ENCODE data around the gene DDI2.
"Not testable (repeated sequence)": the region's sequence is repeated elsewhere in the genome, so short reads cannot be mapped to it uniquely, and the experiment has no call there.

DDI2 gene

DNA sequence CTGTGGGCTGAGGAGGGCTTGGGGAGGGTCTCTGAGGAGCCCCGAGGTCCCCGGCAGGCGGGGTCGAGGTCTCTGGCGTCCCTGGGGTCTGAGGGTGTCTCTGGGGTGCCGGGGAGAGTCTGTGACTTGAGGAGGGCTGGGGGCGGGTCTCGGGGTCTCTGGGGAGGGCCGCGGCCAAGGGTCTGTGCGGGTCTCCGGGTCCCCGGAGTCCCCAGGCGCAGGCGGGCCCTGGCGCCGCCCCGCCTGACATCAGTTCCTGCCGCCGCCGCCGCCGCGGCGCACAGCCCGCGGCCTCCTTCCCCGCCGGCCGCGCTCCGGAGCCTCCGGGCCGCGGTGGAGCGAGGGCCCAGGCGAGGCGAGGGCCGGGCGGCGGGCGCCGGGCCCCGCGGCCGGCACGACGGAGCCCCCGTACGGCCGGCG, 66.8 kb downstream of the DDI2 start, which contains the start of gene PLEKHM2:
TSS of gene PLEKHM2 (plus strand) at position 279 of the 420 bp plus-strand sequence. CDS start 239 bp downstream, outside the sequence.
- peak within 1 kb of the TSS; percentile 94 for H3K4me3 ChIP-seq (ENCODE audit: low read length)
- DNase-seq (ENCODE audit: low read depth), result peak; percentile 80
- no peaks in the 10 kb centered on the region for H3K27me3 ChIP-seq (replicated peaks; ENCODE audit: control insufficient read depth, insufficient read depth, low read length)
- no peaks in the 10 kb centered on the region for H3K9me3 ChIP-seq (ENCODE audit: control insufficient read depth, low read length)
- peaks cover 43% of the 10 kb centered on the region for H3K4me1 ChIP-seq (ENCODE audit: control insufficient read depth, insufficient read depth, low read length)
- H3K9ac ChIP-seq (ENCODE audit: low read length), result peak within 1 kb of the TSS; percentile 96
- H3K36me3 ChIP-seq (ENCODE audit: control insufficient read depth, insufficient read depth, low read length, severe bottlenecking), result no peaks in the 10 kb centered on the region

GRCh38 chr1:15684468-15685291, 67.4 kb downstream of the DDI2 start:
- peaks cover 5% of the 10 kb centered on the region for H3K36me3 ChIP-seq (ENCODE audit: control insufficient read depth, insufficient read depth, low read length, severe bottlenecking)
- H3K9ac ChIP-seq (ENCODE audit: low read length), result peak overlapping the region; percentile 93
- no peaks in the 10 kb centered on the region for H3K27me3 ChIP-seq (replicated peaks; ENCODE audit: control insufficient read depth, insufficient read depth, low read length)
- H3K9me3 ChIP-seq (ENCODE audit: control insufficient read depth, low read length), result no peaks in the 10 kb centered on the region
- peak overlapping the region; percentile 94 for H3K4me3 ChIP-seq (ENCODE audit: low read length)
- DNase-seq (ENCODE audit: low read depth), result peak; percentile 71
- H3K4me1 ChIP-seq (ENCODE audit: control insufficient read depth, insufficient read depth, low read length), result peaks cover 37% of the 10 kb centered on the region

- peak overlapping the region; percentile 93 for H3K9ac ChIP-seq (ENCODE audit: low read length)
- H3K4me1 ChIP-seq (ENCODE audit: control insufficient read depth, insufficient read depth, low read length), result peaks cover 30% of the 10 kb centered on the region
- peaks cover 5% of the 10 kb centered on the region for H3K36me3 ChIP-seq (ENCODE audit: control insufficient read depth, insufficient read depth, low read length, severe bottlenecking)
- H3K27me3 ChIP-seq (replicated peaks; ENCODE audit: control insufficient read depth, insufficient read depth, low read length), result no peaks in the 10 kb centered on the region
- peak overlapping the region; percentile 94 for H3K4me3 ChIP-seq (ENCODE audit: low read length)
- peak; percentile 17 for DNase-seq (ENCODE audit: low read depth)
- no peaks in the 10 kb centered on the region for H3K9me3 ChIP-seq (ENCODE audit: control insufficient read depth, low read length)
Measured at GRCh38 chr1:15685820-15686219, 68.6 kb downstream of the DDI2 start.

DNA sequence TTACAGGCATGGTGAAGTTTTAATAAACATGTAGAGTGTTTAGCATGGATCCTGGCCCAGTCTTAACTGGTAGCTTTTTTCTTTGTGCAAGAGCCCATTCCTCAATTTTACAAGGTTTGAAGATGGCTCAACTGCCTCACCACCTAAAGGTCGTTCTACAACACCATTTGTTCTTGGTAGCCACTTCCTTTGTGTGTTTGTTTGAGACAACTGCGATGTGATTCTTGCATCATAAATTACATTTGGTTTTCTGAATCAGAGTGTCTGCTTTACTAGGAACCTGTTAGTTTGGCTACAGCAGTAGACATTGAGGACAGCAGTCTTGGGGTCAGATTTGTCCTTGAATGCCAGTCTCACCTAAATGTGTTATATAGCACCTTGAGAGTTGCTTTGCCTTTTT, 70.2 kb downstream of the DDI2 start:
- H3K4me3 ChIP-seq (ENCODE audit: low read length), result no peak overlapping the region
- H3K9ac ChIP-seq (ENCODE audit: low read length), result no peak overlapping the region
- no peak for DNase-seq (ENCODE audit: low read depth)
- H3K27me3 ChIP-seq (replicated peaks; ENCODE audit: control insufficient read depth, insufficient read depth, low read length), result no peaks in the 10 kb centered on the region
- H3K9me3 ChIP-seq (ENCODE audit: control insufficient read depth, low read length), result no peaks in the 10 kb centered on the region
- peaks cover 35% of the 10 kb centered on the region for H3K4me1 ChIP-seq (ENCODE audit: control insufficient read depth, insufficient read depth, low read length)
- peaks cover 5% of the 10 kb centered on the region for H3K36me3 ChIP-seq (ENCODE audit: control insufficient read depth, insufficient read depth, low read length, severe bottlenecking)

GRCh38 chr1:15690317-15690716, 73.1 kb downstream of the DDI2 start:
- no peak overlapping the region for H3K4me3 ChIP-seq (ENCODE audit: low read length)
- H3K9ac ChIP-seq (ENCODE audit: low read length), result peak overlapping the region; percentile 37
- DNase-seq (ENCODE audit: low read depth), result no peak
- peaks cover 35% of the 10 kb centered on the region for H3K4me1 ChIP-seq (ENCODE audit: control insufficient read depth, insufficient read depth, low read length)
- H3K27me3 ChIP-seq (replicated peaks; ENCODE audit: control insufficient read depth, insufficient read depth, low read length), result no peaks in the 10 kb centered on the region
- H3K9me3 ChIP-seq (ENCODE audit: control insufficient read depth, low read length), result no peaks in the 10 kb centered on the region
- peaks cover 5% of the 10 kb centered on the region for H3K36me3 ChIP-seq (ENCODE audit: control insufficient read depth, insufficient read depth, low read length, severe bottlenecking)

DNA sequence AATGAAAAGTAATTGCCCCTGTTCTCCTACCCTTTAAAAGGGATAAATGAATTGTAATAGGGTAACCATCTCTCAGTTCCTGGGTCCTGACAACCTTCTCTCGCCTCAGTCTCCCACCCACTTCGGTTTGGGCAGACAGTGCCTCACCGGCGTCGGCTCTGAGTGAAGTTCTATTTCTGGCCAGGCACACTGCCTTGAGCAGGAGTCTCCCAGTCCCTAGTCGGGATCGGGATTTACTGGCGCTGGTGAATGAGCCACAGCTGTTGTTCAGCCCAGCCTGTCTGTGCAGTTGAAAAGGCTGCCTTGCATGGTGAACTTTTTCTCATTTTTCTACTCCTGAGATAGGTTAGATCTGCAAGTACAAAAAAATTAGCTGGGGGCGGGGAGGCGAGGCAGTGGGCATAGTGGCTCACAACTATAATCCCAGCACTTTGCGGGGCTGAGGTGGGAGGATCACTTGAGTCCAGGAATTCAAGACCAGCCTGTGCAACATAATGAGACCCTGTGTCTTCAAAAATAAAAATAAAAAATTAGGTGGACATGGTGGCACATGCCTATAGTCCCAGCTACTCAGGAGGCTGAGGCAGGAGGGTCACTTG, 74.3 kb downstream of the DDI2 start:
- Histone ChIP-seq H3K9me3 (ENCODE audit: control insufficient read depth, low read length) (no peaks in the 10 kb centered on the region), H3K4me3 (ENCODE audit: low read length) (peak overlapping the region; percentile 32), H3K27me3 (replicated peaks; ENCODE audit: control insufficient read depth, insufficient read depth, low read length) (no peaks in the 10 kb centered on the region), H3K36me3 (ENCODE audit: control insufficient read depth, insufficient read depth, low read length, severe bottlenecking) (peaks cover 5% of the 10 kb centered on the region), H3K4me1 (ENCODE audit: control insufficient read depth, insufficient read depth, low read length) (peaks cover 26% of the 10 kb centered on the region), H3K9ac (ENCODE audit: low read length) (peak overlapping the region; percentile 37)
- no peak for DNase-seq (ENCODE audit: low read depth)

DNA sequence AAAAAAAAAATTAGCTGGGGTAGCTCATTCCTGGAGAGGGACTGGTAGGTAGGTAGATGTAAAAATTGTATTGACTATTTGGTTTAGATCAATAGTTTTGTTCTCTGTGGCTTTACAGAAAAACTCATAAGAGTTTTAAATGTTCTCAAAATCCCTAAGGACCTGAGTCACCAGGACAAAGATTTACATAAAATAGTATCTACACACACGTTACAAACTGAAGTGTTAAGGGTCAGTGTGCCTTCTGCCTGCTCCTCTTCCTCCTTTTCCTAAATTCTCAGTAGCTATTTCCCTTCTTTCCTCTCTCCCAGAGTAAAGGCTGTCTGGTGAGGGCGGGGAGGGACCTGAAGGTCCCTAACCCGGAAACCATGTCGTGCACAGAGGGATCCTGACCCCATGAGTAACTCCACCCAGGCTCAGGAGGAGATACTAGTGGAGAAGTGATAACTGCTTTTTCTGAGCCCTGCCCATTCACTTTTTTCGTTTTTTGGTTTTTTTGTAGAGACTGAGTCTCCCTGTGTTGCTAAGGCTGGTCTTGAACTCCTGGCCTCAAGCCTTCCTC, 74.9 kb downstream of the DDI2 start:
- Histone ChIP-seq H3K4me1 (ENCODE audit: control insufficient read depth, insufficient read depth, low read length) (peaks cover 26% of the 10 kb centered on the region), H3K27me3 (replicated peaks; ENCODE audit: control insufficient read depth, insufficient read depth, low read length) (no peaks in the 10 kb centered on the region), H3K9ac (ENCODE audit: low read length) (peak overlapping the region; percentile 37), H3K36me3 (ENCODE audit: control insufficient read depth, insufficient read depth, low read length, severe bottlenecking) (peaks cover 12% of the 10 kb centered on the region), H3K9me3 (ENCODE audit: control insufficient read depth, low read length) (no peaks in the 10 kb centered on the region), H3K4me3 (ENCODE audit: low read length) (peak overlapping the region; percentile 32)
- DNase-seq (ENCODE audit: low read depth), result no peak

GRCh38 chr1:15693371-15693770, 76.1 kb downstream of the DDI2 start:
- no peaks in the 10 kb centered on the region for H3K27me3 ChIP-seq (replicated peaks; ENCODE audit: control insufficient read depth, insufficient read depth, low read length)
- no peak overlapping the region for H3K4me3 ChIP-seq (ENCODE audit: low read length)
- no peak overlapping the region for H3K9ac ChIP-seq (ENCODE audit: low read length)
- DNase-seq (ENCODE audit: low read depth), result no peak
- H3K4me1 ChIP-seq (ENCODE audit: control insufficient read depth, insufficient read depth, low read length), result peaks cover 26% of the 10 kb centered on the region
- H3K36me3 ChIP-seq (ENCODE audit: control insufficient read depth, insufficient read depth, low read length, severe bottlenecking), result peaks cover 15% of the 10 kb centered on the region
- H3K9me3 ChIP-seq (ENCODE audit: control insufficient read depth, low read length), result no peaks in the 10 kb centered on the region

- Histone ChIP-seq H3K4me3 (ENCODE audit: low read length) (no peak overlapping the region), H3K4me1 (ENCODE audit: control insufficient read depth, insufficient read depth, low read length) (peaks cover 19% of the 10 kb centered on the region), H3K9me3 (ENCODE audit: control insufficient read depth, low read length) (no peaks in the 10 kb centered on the region), H3K27me3 (replicated peaks; ENCODE audit: control insufficient read depth, insufficient read depth, low read length) (no peaks in the 10 kb centered on the region), H3K9ac (ENCODE audit: low read length) (no peak overlapping the region), H3K36me3 (ENCODE audit: control insufficient read depth, insufficient read depth, low read length, severe bottlenecking) (peaks cover 10% of the 10 kb centered on the region)
- DNase-seq (ENCODE audit: low read depth), result no peak
Measured at GRCh38 chr1:15696956-15697521, 79.8 kb downstream of the DDI2 start.

DNA sequence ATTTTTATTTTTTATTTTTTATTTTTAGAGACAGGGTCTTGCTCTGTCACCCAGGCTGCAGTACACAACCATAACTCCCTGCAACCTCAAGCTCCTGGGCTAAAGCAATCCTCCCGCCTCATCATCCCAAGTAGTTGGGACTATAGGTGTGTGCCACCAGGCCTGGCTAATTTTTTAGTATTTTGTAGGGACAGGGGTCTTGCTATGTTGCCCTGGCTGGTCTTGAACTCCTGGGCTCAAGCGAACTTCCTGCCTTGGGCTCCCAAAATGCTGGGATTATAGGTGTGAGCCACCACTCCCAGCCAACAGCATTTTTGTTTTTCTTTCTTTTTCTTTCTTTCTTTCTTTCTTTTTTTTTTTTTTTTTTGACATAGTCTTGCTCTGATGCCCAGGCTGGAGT, 80.9 kb downstream of the DDI2 start:
- no peaks in the 10 kb centered on the region for H3K9me3 ChIP-seq (ENCODE audit: control insufficient read depth, low read length)
- H3K27me3 ChIP-seq (replicated peaks; ENCODE audit: control insufficient read depth, insufficient read depth, low read length), result no peaks in the 10 kb centered on the region
- peaks cover 10% of the 10 kb centered on the region for H3K36me3 ChIP-seq (ENCODE audit: control insufficient read depth, insufficient read depth, low read length, severe bottlenecking)
- peaks cover 22% of the 10 kb centered on the region for H3K4me1 ChIP-seq (ENCODE audit: control insufficient read depth, insufficient read depth, low read length)
- no peak for DNase-seq (ENCODE audit: low read depth)
- H3K9ac ChIP-seq (ENCODE audit: low read length), result no peak overlapping the region
- H3K4me3 ChIP-seq (ENCODE audit: low read length), result no peak overlapping the region

GRCh38 chr1:15699321-15699720, 82.1 kb downstream of the DDI2 start:
- peaks cover 10% of the 10 kb centered on the region for H3K36me3 ChIP-seq (ENCODE audit: control insufficient read depth, insufficient read depth, low read length, severe bottlenecking)
- DNase-seq (ENCODE audit: low read depth), result not testable (repeated sequence)

More at GRCh38 chr1:15699321-15699720, 82.1 kb downstream of the DDI2 start:
- H3K9ac ChIP-seq (ENCODE audit: low read length); H3K9me3 ChIP-seq (ENCODE audit: control insufficient read depth, low read length); H3K4me3 ChIP-seq (ENCODE audit: low read length); H3K27me3 ChIP-seq (replicated peaks; ENCODE audit: control insufficient read depth, insufficient read depth, low read length): not testable (repeated sequence)
- peaks cover 29% of the 10 kb centered on the region for H3K4me1 ChIP-seq (ENCODE audit: control insufficient read depth, insufficient read depth, low read length)

All from adipocyte (in vitro differentiated cells).